Measurements from ENCODE around the gene ACP3. TPM values are rescaled to one million over a fixed set of nuclear protein-coding genes. Genes with fewer than 3 reads are reported as not detected.

The ACP3 gene
- total RNA-seq, 1 donor from 2014 or later = not detected

DNA sequence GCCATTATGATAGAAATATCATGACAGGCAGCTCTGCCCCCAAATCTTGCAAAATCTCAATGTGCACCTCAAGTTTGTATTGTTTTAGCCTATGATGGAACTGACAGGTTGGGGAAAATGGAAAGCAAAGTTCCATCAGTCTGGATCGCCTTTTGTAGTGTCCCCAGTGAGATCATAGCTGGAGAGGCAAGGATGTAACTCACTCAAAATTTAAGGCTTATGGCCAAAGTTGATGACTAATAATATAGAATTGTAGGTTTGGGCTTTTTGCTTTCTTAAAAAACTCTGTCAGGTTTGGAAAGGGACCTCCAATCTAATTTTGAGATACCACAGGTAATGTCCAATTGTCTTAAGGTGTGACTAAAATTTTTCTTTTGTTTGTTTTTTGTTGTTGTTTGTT lies 1.4 kb upstream of the ACP3 start:
- intact Hi-C loops (cut with micrococcal nuclease) = no loop called here

GRCh38 chr3:132318451-132318850 lies 1.2 kb downstream of the ACP3 start:
- intact Hi-C loops (cut with micrococcal nuclease) = no loop called here

GRCh38 chr3:132321304-132321703 lies 4.1 kb downstream of the ACP3 start:
- intact Hi-C loops (cut with micrococcal nuclease) = no loop called here

- intact Hi-C loops (cut with micrococcal nuclease) = no loop called here
Measured at GRCh38 chr3:132325103-132325606, 7.9 kb downstream of the ACP3 start.

- intact Hi-C loops (cut with micrococcal nuclease) = no loop called here
Measured at GRCh38 chr3:132325634-132326033, 8.4 kb downstream of the ACP3 start.

GRCh38 chr3:132326251-132326650 lies 9.0 kb downstream of the ACP3 start:
- intact Hi-C loops (cut with micrococcal nuclease) = no loop called here

- intact Hi-C loops (cut with micrococcal nuclease) = no loop called here
Measured at GRCh38 chr3:132332082-132332481, 14.9 kb downstream of the ACP3 start.

DNA sequence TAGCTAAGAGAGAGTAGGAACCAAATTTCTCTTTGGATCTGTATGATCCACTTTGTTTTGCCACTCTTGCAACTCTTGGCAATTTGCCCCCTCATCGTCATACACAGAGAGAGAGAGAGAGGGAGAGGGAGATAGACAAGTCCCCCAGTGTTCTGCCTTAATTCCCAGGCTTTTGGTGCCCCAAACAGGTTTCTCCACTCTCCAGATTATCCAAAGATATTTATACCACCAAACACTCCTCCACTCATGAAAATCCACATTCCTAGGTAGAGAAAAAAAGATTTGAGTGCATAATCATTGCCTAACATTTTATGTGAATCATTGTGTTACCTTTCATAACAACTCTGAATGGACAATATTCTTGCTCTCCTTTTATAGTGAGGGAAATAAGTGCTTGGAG lies 15.3 kb downstream of the ACP3 start:
- intact Hi-C loops (cut with micrococcal nuclease) = no loop called here

DNA sequence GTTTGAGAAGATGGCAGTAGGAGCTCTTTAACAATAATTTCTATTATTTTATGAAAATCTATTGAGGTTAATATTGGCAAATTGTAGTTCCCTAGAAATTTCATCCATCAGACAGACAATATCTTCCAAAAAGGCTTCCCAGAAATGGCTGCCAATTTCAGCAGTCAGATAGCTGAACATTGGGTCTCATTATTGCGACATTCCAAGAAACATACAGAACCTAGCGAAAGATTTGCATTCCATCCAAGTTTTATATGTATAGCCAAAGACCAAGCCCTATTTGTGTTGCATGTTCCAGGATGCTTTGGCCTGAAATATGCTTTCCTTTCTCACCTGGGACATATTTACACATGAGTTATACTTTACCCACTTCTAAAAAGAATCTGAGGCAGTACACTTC lies 24.5 kb downstream of the ACP3 start:
- intact Hi-C loops (cut with micrococcal nuclease) = no loop called here

DNA sequence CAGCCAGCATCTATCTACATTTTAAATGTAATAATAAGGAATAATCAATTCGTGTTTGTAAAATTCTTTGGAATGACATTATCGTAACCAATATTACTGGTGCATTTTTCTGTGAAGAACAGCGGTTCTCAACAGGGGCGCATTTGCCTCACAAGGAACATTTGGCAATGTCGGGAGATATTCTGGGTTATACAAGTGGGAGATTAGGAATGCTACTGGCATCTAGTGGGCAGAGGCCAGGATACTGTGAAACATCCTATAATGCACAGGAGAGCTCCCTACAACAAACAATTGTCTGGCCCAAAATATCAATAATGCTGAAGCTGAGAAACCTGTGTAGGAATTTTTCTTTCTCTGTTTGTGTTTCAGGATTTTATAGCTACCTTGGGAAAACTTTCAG lies 25.0 kb downstream of the ACP3 start:
- intact Hi-C loops (cut with micrococcal nuclease) = no loop called here

DNA sequence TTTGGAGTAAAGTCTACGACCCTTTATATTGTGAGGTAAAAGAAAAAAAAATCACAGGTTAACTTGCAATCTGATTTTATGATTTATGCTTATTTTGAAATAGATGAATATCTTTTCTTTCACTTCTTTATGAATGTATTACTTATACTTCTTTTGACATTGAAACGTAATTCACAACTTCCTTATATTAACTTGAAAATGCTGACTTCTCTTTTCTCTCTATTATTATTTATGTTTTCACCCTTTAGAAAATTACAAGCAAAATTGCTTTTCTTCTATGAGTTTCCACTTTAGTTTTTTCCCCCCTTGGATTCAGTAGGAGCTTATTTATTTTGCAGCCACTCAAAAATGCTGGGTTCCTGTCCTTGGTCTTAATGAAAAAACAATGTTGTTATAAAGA lies 25.4 kb downstream of the ACP3 start:
- intact Hi-C loops (cut with micrococcal nuclease) = loop anchor here (1.0 kb wide), 1 partner anchor 89 kb away; no protein-coding TSS in a partner anchor

- intact Hi-C loops (cut with micrococcal nuclease) = loop anchor here (1.0 kb wide), 1 partner anchor 90 kb away; no protein-coding TSS in a partner anchor
Measured at GRCh38 chr3:132343018-132343612, 25.9 kb downstream of the ACP3 start.

DNA sequence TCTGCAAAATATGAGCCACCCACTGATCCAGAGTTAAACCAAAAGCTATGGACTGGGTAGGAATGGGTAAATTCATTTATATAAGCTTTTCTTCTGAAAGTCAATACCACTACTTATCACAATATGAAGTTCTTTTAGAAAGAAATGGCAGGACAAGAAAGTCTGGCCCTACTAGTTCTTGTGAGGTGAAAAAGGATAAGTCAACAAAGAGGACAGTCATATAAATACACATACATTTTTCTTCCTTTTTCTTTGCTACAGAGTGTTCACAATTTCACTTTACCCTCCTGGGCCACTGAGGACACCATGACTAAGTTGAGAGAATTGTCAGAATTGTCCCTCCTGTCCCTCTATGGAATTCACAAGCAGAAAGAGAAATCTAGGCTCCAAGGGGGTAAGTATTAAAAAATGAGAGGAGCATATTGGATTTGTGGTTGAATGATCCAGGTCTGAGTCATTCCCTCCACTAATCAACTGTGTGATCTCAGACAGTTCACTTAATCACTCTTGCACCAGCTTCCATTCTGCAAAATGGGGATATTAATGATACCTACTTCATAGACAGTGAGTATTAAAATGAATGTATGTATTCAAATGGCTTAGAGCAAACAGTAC lies 27.6 kb downstream of the ACP3 start:
- intact Hi-C loops (cut with micrococcal nuclease) = no loop called here

GRCh38 chr3:132346841-132347736 lies 29.9 kb downstream of the ACP3 start:
- intact Hi-C loops (cut with micrococcal nuclease) = no loop called here

- intact Hi-C loops (cut with micrococcal nuclease) = no loop called here
Measured at GRCh38 chr3:132347811-132348210, 30.6 kb downstream of the ACP3 start.

- intact Hi-C loops (cut with micrococcal nuclease) = no loop called here
Measured at GRCh38 chr3:132348531-132348930, 31.3 kb downstream of the ACP3 start.

GRCh38 chr3:132350814-132351213 lies 33.6 kb downstream of the ACP3 start:
- intact Hi-C loops (cut with micrococcal nuclease) = loop anchor here (5.0 kb wide), 1 partner anchor 186 kb away; no protein-coding TSS in a partner anchor

GRCh38 chr3:132351222-132351806 lies 34.1 kb downstream of the ACP3 start:
- intact Hi-C loops (cut with micrococcal nuclease) = loop anchor here (5.0 kb wide), 1 partner anchor 186 kb away; no protein-coding TSS in a partner anchor

GRCh38 chr3:132352556-132353143 lies 35.4 kb downstream of the ACP3 start:
- intact Hi-C loops (cut with micrococcal nuclease) = loop anchor here (1.0 to 5.0 kb wide), 3 partner anchors 47 to 290 kb away; no protein-coding TSS in a partner anchor

- intact Hi-C loops (cut with micrococcal nuclease) = loop anchor here (5.0 kb wide), 1 partner anchor 182 kb away; no protein-coding TSS in a partner anchor
Measured at GRCh38 chr3:132354916-132355702, 37.9 kb downstream of the ACP3 start.

All from T-helper 2 cell treated with Interferon-gamma antibody and Interleukin-4, amounts not matched to agents 100 ng/mL and 5 ng/mL, for 36 hours (primary cell).